AG09309 (cell line): ENCODE results near the gene PTPRN2.

ENCODE experiments used
- DNase-seq: peaks from one replicate; pipeline ENCODE4 v3.0.0-alpha.2; 2010; ENCODE audit warnings: low read depth
- H3K4me3 ChIP-seq: 2 replicates; pipeline ENCODE4 v1.5.1; 2011; ENCODE audit warnings: mild to moderate bottlenecking, low read depth, low read length, moderate library complexity; ENCODE audit not compliant: control insufficient read depth
- CTCF ChIP-seq: IDR thresholded peaks from 2 replicates; pipeline ENCODE4 v1.5.1; 2011; ENCODE audit warnings: mild to moderate bottlenecking, low read depth, low read length, inconsistent platforms; ENCODE audit not compliant: insufficient read depth, control insufficient read depth; ENCODE audit errors: missing control alignments

The PTPRN2 gene

DNA sequence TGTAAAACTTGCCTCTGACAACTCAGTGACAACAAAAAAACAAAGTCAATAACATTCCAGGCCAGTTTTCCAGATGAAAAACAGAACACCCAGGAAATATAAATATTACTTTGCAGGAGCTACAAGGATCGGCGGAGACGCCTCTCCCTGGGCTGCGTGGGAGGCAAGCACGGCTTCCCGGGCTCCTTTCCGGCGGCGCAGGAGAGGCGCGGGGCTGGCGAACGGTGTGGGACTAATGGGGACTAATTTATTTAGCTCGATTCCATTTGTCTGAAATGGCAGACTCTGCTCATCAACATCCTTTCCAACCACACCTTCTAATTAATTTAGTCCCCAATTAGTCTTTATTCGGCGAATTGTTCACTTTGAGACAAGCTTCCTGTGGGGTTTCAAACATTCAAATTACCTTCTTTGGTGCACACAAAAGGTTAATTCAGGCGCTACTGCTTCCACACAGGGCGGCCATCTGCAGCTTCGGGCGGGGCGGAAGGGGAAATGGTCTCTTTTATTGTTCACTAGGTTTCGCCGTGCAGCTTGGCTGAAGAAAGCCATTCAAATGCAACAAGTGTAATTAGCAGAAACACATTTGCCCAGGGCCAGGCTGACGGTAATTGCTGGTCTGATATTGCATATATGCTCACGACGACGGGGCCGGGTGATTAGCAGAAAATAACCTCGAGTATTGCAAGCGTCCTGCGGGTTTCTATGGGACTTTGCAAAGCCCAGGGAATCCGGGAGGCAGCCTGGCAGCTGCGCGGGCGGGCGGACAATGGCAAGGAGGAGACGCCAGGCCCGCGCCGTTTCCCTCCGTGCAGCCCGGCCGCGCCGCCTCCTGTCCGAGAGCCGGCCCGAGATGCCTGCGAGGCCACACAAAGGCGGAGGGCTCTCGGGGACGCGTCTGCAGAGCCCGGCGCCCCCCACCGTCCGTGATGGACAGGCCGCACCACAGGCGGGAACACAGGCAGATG, 270.1 kb downstream of the PTPRN2 start:
- TF ChIP-seq CTCF, result no peak

DNA sequence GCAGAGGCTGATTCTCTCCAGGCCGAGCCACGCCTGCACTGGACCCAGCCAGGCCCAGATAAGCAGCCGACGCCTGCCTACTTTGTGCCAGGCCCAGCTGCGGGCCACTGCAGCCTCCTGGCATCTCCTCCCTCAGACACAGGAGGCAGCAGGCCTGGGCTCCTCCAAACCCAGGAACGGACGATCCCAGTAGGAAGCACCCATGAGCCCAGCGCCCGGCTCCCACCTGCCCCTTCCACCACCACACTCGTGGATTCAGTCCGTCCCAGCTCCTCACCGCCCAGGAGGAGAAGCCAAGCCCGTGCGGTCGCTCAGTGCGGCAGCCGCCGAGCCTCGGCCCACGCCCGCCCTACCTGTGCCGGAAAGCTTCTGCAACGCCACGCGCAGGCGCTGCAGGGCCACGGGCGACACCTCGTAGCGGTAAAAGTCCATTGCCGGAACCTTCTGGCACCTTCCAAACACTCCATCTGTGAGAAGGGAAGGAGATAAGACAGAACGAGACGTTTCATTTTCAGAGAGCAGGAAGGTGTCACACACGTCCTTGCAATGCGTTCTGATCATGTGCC, 271.1 kb downstream of the PTPRN2 start:
- DNase-seq, result no peak
- no peak overlapping the region for H3K4me3 ChIP-seq
- TF ChIP-seq CTCF, result no peak

More for the DNA sequence above, 270.1 kb downstream of the PTPRN2 start:
- H3K4me3 ChIP-seq, result no peak overlapping the region
- no peak for DNase-seq

DNA sequence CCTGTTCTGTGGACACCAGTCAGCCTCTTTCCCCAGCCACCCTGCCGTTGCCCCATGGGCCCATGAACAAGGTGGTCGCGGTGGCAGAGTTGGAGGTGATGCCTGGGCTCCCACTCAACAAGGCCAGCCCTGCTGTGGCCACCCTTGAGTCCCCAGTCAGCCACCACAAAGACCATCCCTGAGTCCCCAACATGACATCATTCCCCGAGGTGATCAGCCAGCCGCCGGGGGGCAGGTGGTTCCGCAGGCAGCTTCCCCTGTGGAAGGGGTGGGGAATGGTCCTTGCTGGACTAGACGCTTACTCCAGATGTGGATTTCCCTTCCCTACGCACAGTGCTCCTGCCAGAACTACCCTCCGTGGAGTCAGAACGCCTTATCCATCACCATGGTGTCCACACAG, 271.7 kb downstream of the PTPRN2 start:
- TF ChIP-seq CTCF, result no peak
- DNase-seq, result no peak
- no peak overlapping the region for H3K4me3 ChIP-seq

GRCh38 chr7:158315326-158315725, 272.3 kb downstream of the PTPRN2 start:
- no peak for DNase-seq
- no peak for TF ChIP-seq CTCF
- H3K4me3 ChIP-seq, result no peak overlapping the region

- no peak for DNase-seq
- no peak overlapping the region for H3K4me3 ChIP-seq
- no peak for TF ChIP-seq CTCF
These were observed 273.2 kb downstream of the PTPRN2 start for GRCh38 chr7:158314394-158314793.

GRCh38 chr7:158313931-158314330, 273.7 kb downstream of the PTPRN2 start:
- no peak for DNase-seq
- no peak overlapping the region for H3K4me3 ChIP-seq
- no peak for TF ChIP-seq CTCF
